ENCODE data around the gene UBE3D.

UBE3D gene, protein sequence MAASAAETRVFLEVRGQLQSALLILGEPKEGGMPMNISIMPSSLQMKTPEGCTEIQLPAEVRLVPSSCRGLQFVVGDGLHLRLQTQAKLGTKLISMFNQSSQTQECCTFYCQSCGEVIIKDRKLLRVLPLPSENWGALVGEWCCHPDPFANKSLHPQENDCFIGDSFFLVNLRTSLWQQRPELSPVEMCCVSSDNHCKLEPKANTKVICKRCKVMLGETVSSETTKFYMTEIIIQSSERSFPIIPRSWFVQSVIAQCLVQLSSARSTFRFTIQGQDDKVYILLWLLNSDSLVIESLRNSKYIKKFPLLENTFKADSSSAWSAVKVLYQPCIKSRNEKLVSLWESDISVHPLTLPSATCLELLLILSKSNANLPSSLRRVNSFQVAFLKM

DNA sequence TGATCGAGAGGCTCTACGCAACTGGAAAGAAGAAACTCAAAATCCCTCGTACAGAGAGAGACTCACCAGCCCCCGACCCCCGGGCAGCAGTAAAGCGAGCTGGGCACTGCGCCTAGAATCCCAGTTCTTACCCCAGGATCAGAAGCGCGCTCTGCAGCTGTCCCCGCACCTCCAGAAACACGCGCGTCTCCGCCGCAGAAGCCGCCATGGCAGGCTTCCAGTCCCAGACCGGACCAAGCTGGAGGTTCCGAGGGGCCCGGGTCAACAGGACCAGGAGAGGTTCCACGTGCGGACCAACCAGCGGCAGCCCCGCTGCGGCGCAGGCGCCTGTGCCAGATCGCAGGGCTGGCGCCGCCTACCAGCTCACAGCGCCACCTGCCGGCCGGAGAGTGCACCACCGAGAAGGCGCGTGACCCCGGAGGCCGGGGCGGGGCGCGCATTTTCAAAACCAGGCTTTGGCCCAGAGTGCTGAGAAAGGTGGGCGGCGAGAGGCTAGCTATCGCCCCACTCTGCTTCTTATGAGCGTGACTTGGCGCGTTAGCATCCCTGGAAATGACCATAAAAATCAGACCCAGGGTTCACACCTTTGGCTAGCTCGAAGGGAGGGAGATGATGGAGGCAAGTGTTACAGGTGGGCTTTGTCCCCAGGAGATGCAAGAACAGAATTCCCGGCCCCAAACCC is at the start of gene UBE3D:
Gene UBE3D (minus strand): TSS at position 331 of the 682 bp plus-strand sequence. CDS start 123 bp downstream, at position 208.
- DNase-seq (ENCODE audit: low read depth in 3 of 3, low spot score in 1 of 3): peak; percentile 78 to 96 (median 83)

DNA sequence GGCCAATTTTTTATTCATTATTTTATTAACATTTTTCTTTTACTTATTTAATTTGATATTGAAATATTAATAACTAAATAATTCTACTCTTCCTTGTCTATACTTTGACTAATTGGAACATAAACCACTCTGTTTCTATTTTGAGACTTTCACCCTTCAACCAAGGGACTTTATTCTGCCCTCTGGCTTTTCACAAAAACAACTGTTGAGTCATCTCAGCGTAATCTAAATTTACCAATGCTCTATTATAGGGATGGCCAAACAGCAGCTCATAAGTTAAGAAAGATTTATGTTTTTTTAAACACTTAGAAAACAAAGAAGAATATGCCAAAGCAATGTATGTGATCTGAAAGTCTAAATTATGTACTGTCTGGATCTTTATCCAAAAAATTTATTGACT is 48.5 kb upstream of the UBE3D start:
- no peak for DNase-seq (ENCODE audit: low read depth in 3 of 3, low spot score in 1 of 3)

DNA sequence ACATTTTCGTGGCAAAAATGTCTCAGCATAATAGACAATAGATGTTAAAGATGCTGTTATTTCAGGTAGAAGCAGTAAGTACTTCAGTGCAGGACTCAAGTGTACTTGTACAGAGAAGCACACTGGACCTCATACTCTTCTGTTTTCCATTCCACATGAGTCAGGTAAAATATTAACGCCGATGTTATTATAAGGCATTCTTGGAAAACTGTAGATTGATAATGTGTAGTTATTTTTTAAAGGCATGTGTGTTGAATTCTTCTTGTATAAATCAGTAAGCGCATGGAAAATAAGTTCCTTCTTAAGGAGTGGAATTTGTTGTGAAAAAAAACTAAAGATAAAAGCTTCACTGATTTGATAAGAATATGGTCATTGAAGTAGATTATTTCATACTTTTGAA is 47.6 kb upstream of the UBE3D start:
- DNase-seq (ENCODE audit: low read depth in 3 of 3, low spot score in 1 of 3): no peak

DNA sequence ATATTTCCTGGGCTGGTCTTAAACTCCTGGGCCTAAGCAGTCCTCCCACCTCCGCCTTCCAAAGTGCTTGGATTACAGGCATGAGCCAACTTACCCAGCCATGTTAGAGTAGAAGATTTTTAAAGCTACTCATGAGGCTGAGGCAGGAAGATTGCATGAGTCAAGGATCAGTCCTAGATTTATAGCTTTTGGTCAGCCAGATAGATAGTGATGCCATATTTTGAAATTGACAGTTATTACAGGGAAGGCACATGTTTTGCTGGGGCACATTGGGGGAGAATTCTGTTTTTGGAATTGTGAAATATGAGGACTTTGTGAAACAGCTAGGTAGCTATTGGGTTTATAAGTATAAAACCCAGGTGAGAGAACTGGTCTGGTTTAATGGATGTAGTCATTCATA is 42.7 kb upstream of the UBE3D start:
- DNase-seq (ENCODE audit: low read depth in 3 of 3, low spot score in 1 of 3): no peak

DNA sequence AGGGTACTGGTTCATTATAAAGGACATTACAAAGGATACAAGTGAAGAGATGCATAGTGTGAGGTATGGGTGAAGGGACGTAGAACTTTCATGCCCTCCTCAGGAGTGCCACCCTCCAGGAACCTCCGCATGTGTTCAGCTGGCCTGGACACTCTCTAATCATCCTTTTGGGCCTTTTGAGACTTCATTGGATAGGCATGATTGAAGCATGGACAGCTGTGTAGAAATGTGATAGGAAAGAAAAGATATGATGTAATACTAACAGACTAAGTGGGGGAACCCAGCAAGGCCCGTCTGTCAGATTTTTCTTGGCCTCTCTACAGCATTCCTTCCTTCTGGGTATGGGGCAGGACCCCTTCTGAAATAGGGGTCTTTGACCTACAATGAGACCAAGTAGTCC is 32.9 kb upstream of the UBE3D start:
- no peak for DNase-seq (ENCODE audit: low read depth in 3 of 3, low spot score in 1 of 3)

DNA sequence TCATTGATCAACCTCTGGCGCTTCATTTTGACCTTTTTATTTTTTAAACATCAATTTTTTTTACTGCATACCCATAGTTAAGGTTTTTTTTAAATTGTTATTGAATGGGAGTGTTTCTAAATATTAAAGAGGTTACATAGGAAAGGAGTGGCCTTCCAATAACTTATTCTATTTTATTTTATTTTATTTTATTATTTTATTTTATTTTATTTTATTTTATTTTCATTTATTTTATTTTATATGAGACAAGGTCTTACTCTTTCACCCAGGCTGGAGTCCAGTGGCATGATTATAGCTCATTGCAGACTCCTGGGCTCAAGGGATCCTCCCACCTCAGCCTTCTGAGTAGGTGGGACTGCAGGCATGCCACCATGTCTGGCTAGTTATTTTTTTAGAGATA is 32.0 kb upstream of the UBE3D start:
- DNase-seq (ENCODE audit: low read depth in 3 of 3, low spot score in 1 of 3): no peak

DNA sequence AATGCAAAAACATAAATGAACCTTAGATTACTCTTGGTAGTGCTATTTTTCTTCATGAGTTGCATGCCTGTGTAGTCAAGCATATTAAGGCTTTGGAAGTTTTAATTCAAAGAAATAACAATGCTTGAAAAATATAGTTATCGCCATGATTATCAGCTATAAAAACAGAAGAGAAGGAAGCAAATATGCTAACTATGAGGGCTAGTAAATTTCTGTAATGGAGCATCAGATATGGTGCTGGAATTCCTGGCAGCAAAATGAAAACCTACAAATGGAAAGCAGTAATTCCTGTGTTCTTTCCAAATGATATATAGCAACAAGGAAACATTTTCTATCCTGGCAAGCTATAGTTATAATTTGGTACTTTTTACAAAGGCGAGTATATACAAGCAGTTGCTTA is 31.6 kb upstream of the UBE3D start:
- no peak for DNase-seq (ENCODE audit: low read depth in 3 of 3, low spot score in 1 of 3)

DNA sequence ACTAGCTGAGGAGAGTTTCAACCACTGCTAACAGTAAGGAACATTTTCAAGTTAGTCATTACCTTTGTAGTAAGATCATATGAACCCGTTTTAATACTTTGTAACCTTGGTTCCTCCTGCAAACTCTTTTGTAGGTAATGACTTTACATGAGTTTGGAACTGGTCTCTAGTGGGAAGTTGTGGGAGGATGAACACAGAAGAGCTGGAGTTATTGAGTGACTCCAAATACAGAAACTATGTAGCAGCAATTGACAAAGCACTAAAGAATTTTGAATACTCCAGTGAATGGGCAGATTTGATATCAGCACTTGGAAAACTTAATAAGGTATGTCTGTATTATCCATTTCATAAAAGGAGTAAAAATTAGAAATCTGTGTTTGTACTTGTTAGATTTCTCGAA is 31.1 kb upstream of the UBE3D start:
- DNase-seq (ENCODE audit: low read depth in 3 of 3, low spot score in 1 of 3): no peak

DNA sequence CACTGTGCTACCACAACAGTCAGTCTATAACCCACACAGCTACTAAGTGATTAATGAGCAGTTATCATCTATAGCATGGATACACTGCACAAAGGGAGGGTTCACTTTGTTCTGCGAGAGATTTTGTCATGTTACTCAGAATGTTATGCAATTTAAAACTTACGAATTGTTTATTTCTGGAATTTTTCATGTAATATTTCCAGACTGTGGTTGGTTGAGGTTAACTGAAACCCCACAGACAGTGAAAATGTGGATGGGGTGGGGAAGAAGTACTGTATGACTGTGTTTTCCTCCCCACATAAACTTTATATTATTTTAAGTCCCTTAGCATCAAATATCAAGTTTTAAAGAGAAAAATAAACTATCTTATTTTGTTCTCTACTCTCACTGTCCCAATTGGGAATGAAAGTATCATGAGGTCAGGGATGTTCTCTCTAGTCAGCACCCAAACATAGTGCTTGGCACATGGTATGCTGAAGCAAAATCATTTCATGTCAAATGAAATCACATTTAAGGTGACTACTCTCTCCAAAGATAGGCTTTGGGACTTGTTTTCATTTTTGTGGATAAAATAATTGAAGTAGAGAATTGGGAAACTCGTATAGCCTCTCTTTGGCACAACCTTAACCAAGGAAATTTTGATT is 27.2 kb upstream of the UBE3D start:
- no peak for DNase-seq (ENCODE audit: low read depth in 3 of 3, low spot score in 1 of 3)

DNA sequence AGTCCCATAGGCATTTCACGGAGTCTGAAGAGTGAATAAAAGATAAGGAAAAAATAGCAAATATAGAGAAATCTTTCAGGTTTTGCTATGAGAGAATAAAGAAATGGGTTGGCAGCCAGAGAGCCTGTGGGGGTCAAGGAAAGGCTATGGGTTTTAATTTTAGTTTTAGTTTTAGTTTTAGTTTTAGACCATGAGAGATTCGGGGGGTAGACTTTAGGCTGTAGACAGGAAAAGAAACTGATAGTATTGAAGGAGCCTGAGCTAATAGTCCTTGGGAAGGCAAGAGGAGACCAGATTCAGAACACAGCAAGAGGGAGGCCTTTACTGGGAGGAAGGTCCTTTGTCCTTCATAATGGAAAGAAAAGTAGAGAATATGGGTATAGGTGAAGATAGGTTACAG is 21.1 kb upstream of the UBE3D start:
- no peak for DNase-seq (ENCODE audit: low read depth in 3 of 3, low spot score in 1 of 3)

DNA sequence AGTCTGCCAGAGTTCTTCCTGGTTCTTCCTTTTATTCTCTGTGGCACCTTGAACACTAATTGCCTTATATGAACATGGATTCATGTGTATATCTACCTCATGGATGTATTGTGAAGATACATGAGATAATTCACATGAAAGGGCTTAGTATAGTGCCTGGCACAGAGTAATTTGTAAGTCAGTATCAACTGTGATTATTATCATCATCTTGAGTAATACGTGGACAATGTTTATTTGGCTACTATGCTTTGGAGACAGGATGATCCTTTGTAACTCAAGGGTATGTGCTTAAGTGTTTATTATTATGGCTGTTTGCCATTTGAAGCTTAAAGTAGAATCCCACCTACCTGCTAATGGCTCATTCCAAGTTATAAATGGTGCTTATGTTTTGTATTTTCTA is 17.8 kb upstream of the UBE3D start:
- DNase-seq (ENCODE audit: low read depth in 3 of 3, low spot score in 1 of 3): no peak

DNA sequence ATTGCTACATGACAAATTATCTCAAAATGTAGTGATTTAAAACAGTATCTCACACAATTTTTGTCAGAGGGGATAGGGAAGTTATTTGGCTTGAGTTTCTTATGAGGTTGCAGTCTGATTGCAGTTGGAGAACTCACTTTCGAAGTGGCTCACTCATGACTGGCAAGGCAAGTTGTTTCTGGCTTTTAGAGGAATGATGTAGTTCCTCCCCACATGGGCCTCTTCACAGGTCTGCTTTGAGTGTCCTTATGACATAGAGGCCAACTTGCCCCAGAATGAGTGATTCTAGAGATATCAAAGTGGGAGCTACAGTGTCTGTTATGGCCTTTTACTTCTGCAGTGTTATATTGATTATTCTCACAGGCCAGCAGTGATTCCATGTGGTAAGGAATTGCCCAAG is 8.0 kb upstream of the UBE3D start:
- no peak for DNase-seq (ENCODE audit: low read depth in 3 of 3, low spot score in 1 of 3)

DNA sequence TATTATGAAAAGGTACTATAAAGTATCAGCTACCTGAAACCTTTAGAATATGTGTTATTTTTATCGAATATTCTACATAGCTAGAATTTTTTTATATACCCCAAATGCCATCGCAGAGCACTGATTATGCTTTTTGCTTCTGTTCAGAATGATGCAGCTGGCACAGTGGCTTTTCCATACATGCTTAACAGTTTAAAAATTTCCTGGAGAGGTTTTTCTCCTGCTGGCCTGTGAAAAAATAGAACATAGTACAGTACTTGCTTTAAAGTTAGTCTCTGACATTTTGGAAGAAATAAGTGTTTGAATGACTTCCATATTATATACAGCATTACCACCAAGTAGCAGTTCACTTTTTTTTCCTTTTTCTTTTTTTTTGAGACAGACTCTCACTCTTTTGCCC is 7.1 kb upstream of the UBE3D start:
- DNase-seq (ENCODE audit: low read depth in 3 of 3, low spot score in 1 of 3): no peak

DNA sequence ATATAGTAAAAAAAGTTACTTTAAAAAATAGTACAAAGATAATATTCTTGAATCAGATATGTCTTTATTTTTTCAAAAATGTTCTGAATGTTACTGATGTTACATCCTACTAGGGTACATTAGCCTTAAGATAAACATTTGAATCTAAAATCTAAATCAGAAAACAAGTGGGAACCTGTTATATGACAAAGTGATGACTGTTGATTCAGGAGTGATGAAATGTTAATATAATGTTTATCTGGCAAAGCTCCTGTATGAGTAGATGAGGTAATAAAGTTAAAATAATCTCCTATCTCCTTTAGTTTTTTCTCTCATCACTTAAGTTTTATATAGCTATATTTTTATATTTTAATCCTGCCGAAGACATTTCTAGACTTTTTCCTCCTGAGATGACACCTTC is 6.1 kb upstream of the UBE3D start:
- no peak for DNase-seq (ENCODE audit: low read depth in 3 of 3, low spot score in 1 of 3)

DNA sequence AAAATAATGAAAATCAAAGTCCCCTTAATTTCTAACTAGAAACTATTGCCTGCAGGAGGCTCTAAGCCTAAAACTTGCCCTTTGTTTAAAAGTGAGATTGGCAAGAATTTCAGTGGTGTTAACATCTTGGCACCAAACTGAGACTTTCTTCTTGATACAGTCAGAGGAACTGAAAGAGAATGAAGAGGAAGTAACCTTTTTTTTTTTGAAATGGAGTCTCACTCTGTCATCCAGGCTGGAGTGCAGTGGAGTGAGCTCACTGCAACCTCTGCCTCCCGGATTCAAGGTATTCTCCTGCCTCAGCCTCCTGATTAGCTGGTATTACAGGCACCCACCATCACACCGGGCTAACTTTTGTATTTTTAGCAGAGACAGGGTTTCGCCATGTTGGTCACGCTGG is 5.4 kb upstream of the UBE3D start:
- no peak for DNase-seq (ENCODE audit: low read depth in 3 of 3, low spot score in 1 of 3)

DNA sequence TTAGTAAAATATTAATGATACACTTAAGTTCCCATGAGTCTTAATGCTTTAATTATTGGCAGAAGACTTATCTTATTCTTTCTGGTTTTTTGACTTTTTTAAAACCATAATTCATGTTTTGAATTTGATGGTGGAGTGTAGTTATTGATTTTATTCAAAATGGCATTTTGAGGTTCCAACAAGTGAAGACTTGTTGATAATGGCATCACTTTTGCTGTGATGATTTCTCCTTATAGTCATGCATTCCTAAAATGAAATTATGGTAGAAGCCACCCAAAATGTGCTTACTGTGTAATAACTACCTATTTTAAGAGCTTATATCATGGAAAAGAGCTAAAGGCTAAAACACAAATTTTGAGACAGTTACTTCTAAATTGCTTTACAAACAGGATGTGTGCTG is 4.0 kb upstream of the UBE3D start:
- no peak for DNase-seq (ENCODE audit: low read depth in 3 of 3, low spot score in 1 of 3)

DNA sequence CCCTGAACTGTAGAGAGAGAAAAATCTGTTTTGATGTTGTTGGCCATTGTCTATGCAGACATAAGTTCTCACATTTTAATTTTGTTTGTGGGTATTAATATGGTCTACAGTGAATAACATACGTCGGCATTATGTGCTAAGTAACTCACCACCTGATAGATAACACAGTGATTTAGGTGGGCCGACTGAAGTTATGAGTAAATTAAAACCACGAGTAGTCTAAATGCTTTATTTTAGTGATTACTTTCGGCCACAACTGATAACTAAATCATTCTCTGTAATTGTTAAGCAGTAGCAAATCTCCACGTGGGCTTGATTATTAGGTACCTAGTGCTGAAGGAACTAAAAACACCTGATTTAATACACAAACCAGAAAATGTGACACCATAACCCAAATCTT is 3.0 kb upstream of the UBE3D start:
- DNase-seq (ENCODE audit: low read depth in 3 of 3, low spot score in 1 of 3): no peak

DNA sequence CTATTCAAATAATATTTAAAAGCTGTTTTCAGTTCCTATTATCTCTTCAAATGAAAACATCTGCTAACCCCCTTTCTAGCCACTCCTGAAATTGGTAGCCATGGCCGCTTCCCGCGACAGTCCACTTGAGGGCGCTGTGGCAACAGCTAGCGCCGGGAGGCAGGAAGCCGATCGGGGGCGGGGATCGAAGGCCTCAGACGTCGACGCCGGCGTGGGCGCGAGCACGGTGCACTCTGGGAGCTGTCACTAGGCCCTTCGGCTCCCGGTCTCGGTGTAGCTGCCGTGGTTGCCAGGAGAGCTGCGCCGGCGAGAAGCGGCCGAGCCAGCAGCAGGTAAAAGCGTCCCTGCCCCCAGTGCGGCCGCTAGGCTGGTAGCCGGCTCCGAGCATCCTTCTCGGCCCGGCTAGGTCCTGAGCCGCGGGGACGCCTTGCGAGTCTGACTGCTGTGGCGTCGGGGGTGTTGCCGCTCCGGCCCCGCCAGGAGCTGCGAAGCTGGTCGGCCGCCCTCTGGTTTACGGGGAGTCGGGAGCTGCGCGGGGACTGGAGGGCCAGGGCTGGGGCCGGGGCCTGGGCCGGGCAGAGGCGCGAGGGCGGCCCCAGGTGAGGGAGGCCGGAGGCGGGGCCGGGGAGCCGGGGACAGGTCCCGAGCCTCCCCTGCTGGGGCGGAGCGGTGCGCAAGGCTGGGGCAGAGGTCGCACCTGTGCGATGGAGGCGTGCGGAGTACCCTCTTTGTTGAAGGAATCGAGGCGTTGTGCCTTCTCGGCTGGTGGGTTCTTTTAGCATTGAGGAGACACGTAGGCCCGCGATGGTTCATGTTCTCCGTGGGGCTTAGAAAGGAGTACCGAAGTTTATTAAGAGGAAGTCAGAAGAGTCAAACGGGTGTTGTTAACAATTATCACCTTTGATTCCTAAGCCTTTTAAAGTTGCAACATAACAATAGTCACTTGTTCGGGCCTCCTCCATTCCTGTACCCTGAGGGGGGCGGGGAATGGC is 2.1 kb upstream of the UBE3D start, which contains the start of gene DOP1A:
Gene DOP1A (plus strand): TSS at position 224 of the 992 bp plus-strand sequence. CDS start 29,307 bp downstream, outside the sequence.
- DNase-seq (ENCODE audit: low read depth in 3 of 3, low spot score in 1 of 3): peak; percentile 83 to 95 (median 91)

DNA sequence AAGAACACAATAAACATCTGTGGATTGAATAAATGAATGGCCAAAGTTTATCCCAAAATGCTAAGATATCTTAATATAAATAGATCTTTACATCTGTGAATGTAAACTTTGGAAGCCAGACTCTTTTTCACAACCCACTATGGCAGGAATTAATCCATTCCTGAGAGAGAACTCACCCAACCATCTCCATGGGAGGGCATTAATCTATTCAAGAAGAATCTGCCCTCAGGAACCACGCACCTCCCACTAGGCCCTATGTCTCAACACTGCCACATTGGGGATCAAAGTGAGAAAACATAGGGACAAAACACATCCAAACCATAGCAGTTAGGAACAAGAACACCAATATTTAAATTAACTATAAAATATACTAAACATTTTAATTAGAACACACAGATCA is 3.4 kb downstream of the UBE3D start:
- no peak for DNase-seq (ENCODE audit: low read depth in 3 of 3, low spot score in 1 of 3)

DNA sequence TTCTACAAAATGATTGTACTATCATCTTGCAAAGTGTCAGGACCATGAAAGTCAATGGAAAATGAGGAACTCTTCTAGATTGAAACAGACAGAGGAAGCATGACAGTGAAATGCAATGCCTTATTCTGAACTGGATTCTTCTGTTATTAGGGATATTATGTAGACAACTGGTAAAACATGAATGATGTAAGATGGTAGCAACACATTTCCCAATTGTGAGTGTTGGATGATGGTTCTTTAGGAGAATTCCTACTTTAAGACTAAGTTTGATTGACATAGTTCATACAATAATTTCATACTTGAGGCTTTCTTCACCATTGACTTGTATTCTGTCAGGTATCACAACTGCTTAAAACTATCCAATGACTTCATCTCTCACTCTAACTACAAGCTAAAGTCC is 4.5 kb downstream of the UBE3D start:
- no peak for DNase-seq (ENCODE audit: low read depth in 3 of 3, low spot score in 1 of 3)

Data from stimulated activated CD4-positive, alpha-beta T cell treated with anti-CD3 and anti-CD28 coated beads, TNF-alpha, amount 100 ng/mL, for 1 hour (primary cell).